GM12801 (cell line): ENCODE data around the gene ANKRD31.

Experiments used
- TF ChIP-seq, protein P1 (sequence below): IDR thresholded peaks from one replicate; pipeline ENCODE4 v1.5.1; 2011; ENCODE audit warnings: control low read depth; ENCODE audit not compliant: insufficient read length; ENCODE audit errors: extremely low read depth

The ANKRD31 gene

DNA sequence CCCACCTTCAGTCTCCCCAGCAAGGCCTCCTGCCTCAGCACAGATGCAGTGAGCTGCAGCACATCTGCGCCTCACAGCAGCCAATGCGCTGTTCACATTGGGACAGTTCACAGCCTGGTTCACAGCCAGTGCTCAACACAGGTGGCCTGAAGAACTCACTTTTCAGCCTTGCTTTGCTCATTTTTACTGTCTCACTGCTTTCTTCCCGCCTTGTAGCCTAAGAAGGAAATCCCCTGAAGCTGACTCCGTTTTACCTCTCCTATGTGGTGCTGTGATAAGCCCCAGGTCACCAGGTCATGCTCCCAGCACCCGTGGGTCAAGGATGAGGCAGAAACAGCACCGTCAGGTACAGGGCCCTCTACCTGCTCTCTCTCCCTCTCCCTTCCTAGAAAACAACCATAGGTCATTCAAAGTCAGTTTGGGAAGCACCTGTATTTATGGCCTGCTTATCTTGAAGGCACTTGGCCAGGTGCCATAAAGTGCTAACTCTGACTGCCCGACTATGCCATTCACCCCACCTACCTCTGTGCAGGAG, 185.4 kb downstream of the ANKRD31 start:
- TF ChIP-seq, protein P1, sequence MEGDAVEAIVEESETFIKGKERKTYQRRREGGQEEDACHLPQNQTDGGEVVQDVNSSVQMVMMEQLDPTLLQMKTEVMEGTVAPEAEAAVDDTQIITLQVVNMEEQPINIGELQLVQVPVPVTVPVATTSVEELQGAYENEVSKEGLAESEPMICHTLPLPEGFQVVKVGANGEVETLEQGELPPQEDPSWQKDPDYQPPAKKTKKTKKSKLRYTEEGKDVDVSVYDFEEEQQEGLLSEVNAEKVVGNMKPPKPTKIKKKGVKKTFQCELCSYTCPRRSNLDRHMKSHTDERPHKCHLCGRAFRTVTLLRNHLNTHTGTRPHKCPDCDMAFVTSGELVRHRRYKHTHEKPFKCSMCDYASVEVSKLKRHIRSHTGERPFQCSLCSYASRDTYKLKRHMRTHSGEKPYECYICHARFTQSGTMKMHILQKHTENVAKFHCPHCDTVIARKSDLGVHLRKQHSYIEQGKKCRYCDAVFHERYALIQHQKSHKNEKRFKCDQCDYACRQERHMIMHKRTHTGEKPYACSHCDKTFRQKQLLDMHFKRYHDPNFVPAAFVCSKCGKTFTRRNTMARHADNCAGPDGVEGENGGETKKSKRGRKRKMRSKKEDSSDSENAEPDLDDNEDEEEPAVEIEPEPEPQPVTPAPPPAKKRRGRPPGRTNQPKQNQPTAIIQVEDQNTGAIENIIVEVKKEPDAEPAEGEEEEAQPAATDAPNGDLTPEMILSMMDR, result no peak

DNA sequence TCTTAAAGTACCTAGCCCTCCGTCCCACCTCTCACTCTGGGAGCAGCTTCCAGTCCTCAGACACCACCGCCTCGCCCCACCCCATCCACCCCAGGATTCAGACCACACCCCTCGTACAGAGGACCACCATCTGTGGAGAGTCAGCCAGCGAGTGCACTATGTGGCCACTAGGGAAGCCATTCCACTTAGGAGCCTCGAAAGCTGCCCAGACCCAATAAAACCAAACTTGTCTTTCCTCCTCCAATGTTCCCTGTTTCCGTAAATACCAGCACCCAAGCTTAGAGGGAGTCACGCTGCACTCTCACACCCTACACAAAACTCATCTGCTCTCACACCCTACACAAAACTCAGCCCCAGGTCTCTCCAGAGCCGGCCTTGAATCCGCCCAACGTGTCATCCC, 186.3 kb downstream of the ANKRD31 start:
- TF ChIP-seq, protein P1, result no peak

DNA sequence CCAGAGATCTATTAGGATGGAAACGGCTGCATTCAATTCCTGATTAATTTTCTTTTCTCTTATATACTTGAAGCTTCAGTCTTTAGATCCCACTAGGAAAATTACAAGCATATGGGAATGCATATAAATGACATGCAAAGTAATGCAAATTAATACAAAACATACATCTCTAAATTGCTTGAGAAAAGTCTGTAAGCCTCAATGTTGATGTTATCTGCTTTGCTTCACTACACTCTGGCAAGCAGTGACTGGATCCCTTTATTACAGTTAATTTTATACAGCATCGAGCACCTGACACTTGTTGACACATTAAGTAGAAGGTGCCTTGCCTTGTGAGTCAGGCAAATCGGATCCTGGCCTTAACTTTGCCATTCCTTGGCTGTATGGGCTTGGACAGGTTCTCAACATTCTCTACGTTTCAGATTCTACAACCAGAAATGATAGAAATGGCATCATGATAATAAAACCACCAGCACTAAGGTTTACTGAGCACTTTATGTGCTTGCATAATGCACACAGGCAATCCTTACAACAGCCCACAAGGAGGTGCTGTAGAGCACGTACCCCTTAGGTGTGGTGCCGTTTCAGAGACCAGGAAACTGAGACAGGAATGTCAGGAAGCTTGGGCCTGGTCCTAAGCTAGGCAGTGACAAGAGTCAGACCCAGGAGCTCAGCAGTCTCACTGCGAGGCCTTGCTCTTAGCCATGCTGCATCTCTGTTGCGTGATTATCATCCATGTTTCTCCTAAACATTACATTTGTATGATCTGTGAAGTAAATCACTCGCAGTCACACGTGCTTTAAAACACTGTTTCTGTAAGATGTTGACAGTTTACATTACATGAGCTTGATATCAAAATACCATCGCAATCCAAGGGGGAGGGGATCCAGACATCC, 187.0 kb downstream of the ANKRD31 start:
- TF ChIP-seq, protein P1, result no peak

DNA sequence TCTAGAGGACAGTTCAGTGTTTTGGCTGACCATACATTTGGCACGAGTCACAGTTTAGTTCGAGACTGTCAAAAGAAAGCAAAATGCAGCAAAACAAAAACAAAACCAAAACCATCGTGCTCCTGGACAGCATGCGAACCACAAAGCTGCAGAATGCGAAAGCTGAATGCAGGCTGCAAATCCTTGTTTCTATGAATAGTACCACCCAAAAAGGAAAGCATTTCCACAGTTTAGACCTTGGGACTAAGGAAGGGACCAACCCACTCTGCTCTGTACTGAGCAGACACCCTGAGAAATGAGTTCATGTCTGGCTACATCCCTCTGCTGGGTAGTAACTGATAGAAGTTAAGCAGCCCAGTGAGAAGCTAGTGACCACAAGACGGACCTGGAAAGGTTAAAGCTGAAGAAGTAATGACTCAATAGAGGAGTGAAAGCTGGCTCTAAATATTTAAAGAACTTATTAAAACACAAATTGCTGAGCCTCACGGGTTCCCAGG, 188.2 kb downstream of the ANKRD31 start:
- TF ChIP-seq, protein P1, result no peak

DNA sequence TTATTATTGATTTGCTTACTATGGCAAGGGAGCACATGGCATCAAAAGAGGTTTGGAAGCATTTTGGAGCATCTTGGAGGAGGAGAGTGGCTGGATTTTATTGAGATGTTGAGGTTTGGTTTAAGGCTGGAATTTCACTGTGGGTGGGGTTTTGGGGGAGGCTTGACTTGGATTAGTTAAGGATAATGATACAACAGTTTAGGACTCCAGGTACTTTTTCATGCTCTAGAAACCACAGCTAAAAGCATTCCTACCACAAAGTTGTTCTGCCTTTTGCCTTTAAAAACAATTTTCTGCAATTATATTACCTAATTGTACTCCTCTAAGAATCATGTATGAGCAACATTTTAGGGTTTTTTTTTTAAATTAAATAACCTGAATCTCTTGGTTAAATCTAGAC, 189.3 kb downstream of the ANKRD31 start:
- TF ChIP-seq, protein P1, result no peak

DNA sequence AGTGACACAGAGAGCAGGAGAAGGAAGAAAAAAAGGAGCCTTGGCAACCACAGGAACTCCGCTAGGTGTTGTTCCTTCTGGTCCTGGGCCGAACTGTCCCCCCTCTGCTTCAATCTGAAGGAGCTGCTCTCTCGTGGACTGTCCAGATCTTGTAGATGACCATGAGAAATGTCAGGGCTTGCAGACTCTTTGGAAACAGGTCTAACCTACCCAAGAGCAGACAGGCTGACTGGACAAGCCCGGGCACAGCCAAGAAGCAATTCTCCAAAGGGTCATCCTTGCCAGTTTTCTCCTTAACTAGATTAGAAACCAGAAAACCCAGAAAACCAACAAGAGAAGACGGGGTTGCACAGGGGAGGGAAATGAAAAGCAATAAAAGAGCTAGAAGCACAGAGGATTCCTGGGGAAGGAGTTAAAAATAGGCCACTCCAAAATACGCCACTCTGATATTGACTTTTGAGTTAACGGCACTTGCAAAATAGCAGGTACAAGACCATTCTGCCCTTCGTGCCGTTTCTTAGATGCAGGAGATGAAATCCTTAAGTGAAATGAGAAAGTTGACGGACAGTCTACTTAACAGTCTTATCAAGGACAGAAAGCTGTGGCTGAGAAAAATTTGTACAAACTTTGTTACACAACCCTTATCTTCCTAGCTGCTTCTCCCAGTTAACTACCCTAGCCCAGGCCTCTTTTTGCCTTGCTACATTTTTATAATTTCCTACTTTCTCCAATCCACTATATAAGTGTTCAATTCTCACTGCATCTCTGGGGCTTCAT, 190.1 kb downstream of the ANKRD31 start:
- TF ChIP-seq, protein P1, result no peak

DNA sequence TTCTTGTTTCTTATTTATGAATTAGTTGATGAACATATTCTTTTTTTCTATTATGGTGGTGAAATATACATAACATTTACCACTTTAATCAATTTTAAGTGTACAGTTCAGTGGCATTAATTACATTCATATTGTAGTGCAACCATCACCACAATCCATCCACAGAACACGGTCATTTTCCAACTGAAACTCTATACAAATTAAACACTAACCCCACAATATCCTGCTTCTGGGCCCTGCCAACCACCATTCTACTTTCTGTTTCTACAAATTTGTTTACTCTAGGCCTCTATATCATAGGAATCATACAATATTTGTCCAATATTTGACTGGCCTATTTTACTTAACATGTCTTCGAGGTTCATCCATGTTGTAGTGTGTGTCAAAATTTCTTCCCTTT, 191.6 kb downstream of the ANKRD31 start:
- TF ChIP-seq, protein P1, result no peak
